Measurements from ENCODE around the gene ZNF575.
"Not testable (repeated sequence)": the region's sequence is repeated elsewhere in the genome, so short reads cannot be mapped to it uniquely, and the experiment has no call there.

ZNF575 gene

DNA sequence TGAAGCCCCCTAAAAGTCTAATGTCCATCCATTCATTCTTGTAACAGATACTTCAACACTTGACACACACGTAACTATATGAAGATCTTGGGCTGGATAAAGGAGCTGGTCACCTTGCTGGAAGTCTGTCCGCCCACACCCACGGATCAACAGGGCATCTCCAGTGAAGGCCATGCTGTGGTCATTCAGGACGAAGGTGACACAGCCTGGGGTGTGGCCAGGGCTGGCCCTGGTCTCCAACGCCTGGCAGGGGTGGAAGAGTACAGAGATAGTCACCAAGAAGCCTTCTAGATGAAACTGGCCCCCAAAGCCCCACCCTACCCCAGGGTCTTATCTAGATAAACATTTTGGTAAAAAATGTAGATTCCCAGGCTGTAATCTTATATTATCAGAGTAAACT is 21.7 kb upstream of the ZNF575 start:
- DNase-seq = no peak

DNA sequence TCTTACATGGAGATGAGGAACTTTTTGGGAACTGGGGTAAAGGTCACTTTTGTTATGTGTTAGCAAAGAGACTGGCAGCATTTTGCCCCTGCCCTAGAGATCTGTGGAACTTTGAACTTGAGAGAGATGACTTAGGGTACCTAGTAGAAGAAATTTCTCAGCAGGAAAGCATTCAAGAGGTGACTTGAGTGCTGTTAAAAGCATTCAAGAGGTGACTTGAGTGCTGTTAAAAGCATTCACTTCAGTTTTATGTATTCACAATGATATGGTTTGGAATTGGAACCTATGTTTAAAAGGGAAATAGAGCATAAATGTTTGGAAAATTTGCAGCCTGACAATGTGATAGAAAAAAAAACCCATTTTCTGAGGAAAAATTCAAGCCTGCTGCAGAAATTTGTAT is 20.6 kb upstream of the ZNF575 start:
- not testable (repeated sequence) for DNase-seq

- no peak for DNase-seq
Observed at GRCh38 chr19:43518051-43518450, 14.9 kb upstream of the ZNF575 start.

GRCh38 chr19:43519436-43520088 is 13.4 kb upstream of the ZNF575 start:
- DNase-seq = peak; percentile 90

GRCh38 chr19:43522929-43523328 is 10.1 kb upstream of the ZNF575 start:
- no peak for DNase-seq

- not testable (repeated sequence) for DNase-seq
Observed at GRCh38 chr19:43523696-43524095, 9.3 kb upstream of the ZNF575 start.

GRCh38 chr19:43524922-43525835 is 7.8 kb upstream of the ZNF575 start:
- peak; percentile 52 for DNase-seq

- peak; percentile 59 for DNase-seq
Observed at GRCh38 chr19:43525836-43526771, 6.9 kb upstream of the ZNF575 start.

- peak; percentile 89 for DNase-seq
Observed at GRCh38 chr19:43526884-43527859, 5.8 kb upstream of the ZNF575 start, which contains the start of gene ETHE1. TSS of gene ETHE1 (minus strand) at chr19:43527201. CDS start at chr19:43527177, 24 bp downstream.

GRCh38 chr19:43527860-43528622 is 4.9 kb upstream of the ZNF575 start:
- DNase-seq = no peak

DNA sequence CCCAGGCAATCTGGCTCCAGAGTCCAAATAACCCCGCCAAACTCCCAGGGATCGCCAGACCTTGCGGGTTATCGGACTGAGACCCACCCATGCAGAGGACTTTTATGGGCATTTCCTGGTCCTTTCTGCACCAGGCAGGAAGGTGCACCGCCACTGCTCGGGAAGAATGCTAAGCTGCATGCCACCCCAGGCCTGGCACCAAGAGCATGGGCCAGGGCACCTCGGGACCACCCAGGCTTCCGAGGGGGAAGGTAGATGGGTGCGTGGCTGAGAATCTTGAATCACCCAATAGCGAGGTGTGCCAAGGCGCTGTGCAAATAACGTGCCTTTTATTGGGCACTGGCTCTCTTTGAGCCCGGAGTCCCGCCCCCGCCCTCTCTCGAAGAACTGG is 422 bp upstream of the ZNF575 start:
- no peak for DNase-seq

DNA sequence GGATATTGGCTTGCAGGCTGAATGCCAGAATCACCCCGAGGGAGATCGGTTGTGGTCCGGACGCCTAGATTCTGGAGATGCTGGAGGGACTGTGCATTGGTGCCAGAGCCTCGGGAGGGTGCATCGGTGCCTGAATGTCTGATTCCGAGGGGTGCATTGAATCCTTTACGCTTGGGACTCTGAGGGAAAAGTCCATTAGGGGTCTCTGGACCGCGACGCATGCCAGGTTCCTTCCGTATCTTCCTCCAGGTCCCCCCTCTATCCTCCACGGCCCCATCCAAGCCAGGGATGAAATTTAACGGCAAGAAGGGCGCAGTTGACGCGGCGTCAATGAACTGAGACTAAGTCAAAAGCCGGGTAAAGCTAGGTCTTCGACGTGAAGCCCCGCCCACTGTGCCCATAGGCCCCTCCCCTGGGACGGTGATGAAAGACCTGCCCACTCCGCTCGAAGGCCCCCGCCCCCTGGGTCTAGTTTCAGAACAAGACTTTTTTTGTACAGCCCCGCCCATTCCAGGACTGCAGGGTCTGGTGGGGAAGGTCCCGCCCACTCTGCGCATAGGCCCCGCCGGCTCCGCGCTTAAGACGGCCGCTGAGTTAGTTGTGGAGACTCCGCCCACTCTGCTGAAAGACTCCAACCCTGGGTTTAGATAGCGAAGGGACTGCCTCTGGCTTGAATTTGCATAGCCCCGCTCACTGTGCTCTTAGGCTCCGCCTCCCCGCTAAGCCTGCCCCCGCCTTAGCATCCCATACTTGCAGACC is 737 bp downstream of the ZNF575 start:
- peak; percentile 99 for DNase-seq

GRCh38 chr19:43534305-43534815 is 1.4 kb downstream of the ZNF575 start:
- no peak for DNase-seq

GRCh38 chr19:43534816-43535761 is 2.1 kb downstream of the ZNF575 start:
- DNase-seq = peak; percentile 54

- no peak for DNase-seq
Observed at GRCh38 chr19:43538922-43539321, 5.9 kb downstream of the ZNF575 start.

DNA sequence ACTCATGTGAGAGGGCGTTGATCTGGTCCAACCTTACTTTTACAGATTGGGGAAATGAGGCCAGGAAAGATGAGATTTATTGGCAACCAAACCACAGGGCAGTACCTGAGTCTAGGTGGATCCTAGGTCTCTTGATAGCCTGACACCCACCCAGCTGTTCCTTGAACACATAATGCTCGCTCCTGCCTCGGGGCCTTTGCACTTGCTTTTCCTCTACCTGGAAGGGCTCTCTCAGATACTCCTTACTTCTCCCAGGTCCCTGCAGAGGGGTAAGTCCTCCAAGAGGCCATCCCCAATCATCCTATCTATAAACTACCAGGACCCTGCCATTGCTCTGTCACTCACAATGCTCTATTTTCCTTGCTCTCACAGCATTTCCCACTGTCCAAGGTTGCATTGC is 7.4 kb downstream of the ZNF575 start:
- DNase-seq = no peak

DNA sequence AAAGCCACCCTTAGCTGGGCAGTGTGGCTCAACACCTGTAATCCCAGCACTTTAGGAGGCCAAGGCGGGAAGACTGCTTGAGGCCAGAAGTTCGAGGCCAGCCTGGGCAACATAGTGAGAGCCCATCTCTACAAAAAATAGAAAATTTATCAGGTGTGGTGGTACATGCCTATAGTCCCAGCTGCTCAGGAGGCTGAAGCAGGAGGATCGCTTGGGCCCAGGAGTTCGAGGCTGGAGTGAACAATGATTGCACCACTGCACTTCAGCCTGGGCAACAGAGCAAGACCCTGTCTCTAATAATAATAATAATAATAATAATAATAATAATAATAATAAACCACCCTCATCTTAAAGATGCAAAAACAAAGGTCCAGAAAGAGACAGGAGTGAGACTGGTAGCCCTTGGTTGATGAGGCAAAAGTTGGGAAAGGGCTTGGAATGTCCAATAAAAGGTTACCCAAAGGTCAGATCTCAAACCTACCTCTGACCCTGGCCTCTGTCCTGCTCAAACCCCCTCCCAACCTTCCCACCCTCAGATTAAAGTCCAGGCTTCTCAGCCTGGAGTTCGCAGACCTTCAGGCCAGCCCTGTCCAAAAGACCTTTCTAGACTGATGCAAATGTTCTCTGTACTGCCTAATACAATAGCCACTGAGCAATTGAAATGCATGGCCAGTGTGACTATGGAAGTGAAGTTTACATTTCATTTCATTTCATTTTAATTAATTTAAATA is 9.1 kb downstream of the ZNF575 start:
- DNase-seq = no peak

DNA sequence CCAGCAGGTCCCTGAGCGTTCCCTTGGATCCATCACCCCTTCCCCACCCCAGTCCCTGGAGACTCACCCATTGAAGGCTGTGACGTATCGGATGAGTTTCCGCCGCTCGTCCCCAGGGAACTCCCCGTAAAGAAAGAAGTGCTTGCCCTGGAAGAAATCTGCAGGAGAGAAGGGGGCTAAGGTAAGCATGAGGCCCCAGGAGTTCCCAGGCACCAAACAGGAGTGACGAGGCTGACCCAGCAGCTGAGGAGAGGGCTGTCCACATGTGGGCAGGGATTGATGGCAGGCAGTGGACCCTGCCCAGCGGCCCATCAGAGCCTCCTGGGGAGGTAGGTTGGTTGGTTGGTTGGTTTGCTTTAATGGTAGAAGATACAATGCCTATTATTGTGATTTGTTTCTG is 11.1 kb downstream of the ZNF575 start:
- DNase-seq = no peak

Data from stimulated activated CD8-positive, alpha-beta memory T cell treated with anti-CD3 and anti-CD28 coated beads, Interleukin-4, amount 100 ng/mL, for 48 hours (primary cell).